Skeletal muscle tissue (tissue), 5 donors: ENCODE measurements around the gene C16orf95. TPM values are rescaled to one million over a fixed set of nuclear protein-coding genes. Genes with fewer than 3 reads are reported as not detected.
"Not testable (repeated sequence)": the region's sequence is repeated elsewhere in the genome, so short reads cannot be mapped to it uniquely, and the experiment has no call there.

Experiments
- H3K27ac ChIP-seq: one replicate; pipeline ENCODE4 v1.7.0; 2013; ENCODE audit warnings: mild to moderate bottlenecking, low read depth, low read length, inconsistent platforms
- H3K27me3 ChIP-seq, 3 donors: one replicate each; pipeline ENCODE4 v1.7.0; 2013; ENCODE audit warnings: low read length in 3 of 3; ENCODE audit not compliant: control insufficient read depth in 3 of 3, insufficient read depth in 3 of 3
- H3K36me3 ChIP-seq, 3 donors: one replicate each; pipeline ENCODE4 v1.7.0; 2013; ENCODE audit warnings: low read length in 3 of 3; ENCODE audit not compliant: control insufficient read depth in 3 of 3, insufficient read depth in 3 of 3
- H3K4me1 ChIP-seq, 3 donors: one replicate each; pipeline ENCODE4 v1.7.0; 2013; ENCODE audit warnings: low read length in 3 of 3, mild to moderate bottlenecking in 3 of 3; ENCODE audit not compliant: control insufficient read depth in 3 of 3, insufficient read depth in 3 of 3
- H3K4me3 ChIP-seq, 3 donors: one replicate each; pipeline ENCODE4 v1.7.0; 2013; ENCODE audit warnings: low read length in 3 of 3
- H3K9ac ChIP-seq, 3 donors: one replicate each; pipeline ENCODE4 v1.7.0; 2013; ENCODE audit warnings: low read length in 3 of 3, mild to moderate bottlenecking in 3 of 3, moderate library complexity in 2 of 3, low read depth in 1 of 3
- H3K9me3 ChIP-seq, 3 donors: one replicate each; pipeline ENCODE4 v1.7.0; 2013; ENCODE audit warnings: low read length in 3 of 3; ENCODE audit not compliant: control insufficient read depth in 3 of 3
- small RNA-seq: library from RNA; depleted of rRNA; stranded (forward); fragments of <200 nt; gene quantifications from one replicate; pipeline ENCODE3, GENCODE V24; 2014
- total RNA-seq: library from RNA; depleted of rRNA; stranded (reverse); fragments of >200 nt; gene quantifications from one replicate; pipeline ENCODE4 v1.2.3, GENCODE V29; 2014
- donor health status: Osteomylitis.

C16orf95 gene
- total RNA-seq, 1 donor from 2014 or later, result 2.6 TPM

DNA sequence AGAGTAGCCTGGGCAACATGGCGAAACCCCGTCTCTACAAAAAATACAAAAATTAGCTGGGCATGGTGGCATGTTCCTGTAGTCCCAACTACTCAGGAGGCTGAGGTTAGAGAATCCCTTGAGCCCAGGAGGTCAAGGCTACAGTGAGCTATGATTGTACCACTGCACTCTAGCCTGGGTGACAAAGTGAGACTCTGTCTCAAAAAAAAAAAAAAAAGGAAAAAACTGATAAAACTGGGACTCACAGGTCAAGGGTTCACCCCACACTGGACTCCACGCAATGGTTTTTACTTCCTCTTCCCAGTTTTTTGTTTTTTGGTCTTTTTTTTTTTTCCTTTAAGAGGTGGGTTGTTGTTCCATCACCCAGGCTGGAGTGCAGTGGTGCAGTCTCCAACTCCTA, 58.5 kb downstream of the C16orf95 start:
- not testable (repeated sequence) for H3K36me3 ChIP-seq, H3K27ac ChIP-seq, H3K9me3 ChIP-seq, H3K4me1 ChIP-seq, H3K9ac ChIP-seq, H3K27me3 ChIP-seq, H3K4me3 ChIP-seq

DNA sequence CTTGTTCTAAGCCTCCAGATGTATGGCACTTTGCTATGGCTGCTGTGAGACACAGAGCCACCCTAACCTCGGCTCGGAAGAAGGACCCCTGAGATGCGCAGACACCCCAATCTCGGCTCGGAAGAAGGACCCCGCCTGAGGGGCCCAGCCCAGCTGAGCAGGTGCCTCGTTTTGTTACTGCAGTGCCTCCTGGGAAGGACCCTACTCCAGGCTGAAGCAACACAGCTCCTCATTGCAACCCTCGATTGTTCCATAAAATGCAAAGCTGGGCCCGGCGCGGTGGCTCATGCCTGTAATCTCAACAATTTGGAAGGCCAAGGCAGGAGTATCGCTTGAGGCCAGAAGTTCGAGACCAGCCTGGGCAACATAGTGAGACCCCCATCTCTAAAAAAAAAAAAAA, 61.3 kb downstream of the C16orf95 start:
- H3K36me3 ChIP-seq, result no peaks in the 10 kb centered on the region
- H3K9ac ChIP-seq, result no peak overlapping the region
- no peak overlapping the region for H3K4me3 ChIP-seq
- no peak overlapping the region for H3K27ac ChIP-seq
- no peaks in the 10 kb centered on the region for H3K27me3 ChIP-seq
- H3K4me1 ChIP-seq, result no peaks in the 10 kb centered on the region
- H3K9me3 ChIP-seq, result no peaks in the 10 kb centered on the region

GRCh38 chr16:87254734-87255133, 62.5 kb downstream of the C16orf95 start:
- Histone ChIP-seq H3K4me1 (no peaks in the 10 kb centered on the region), H3K4me3 (no peak overlapping the region), H3K36me3 (no peaks in the 10 kb centered on the region), H3K27ac (no peak overlapping the region), H3K9ac (no peak overlapping the region), H3K27me3 (no peaks in the 10 kb centered on the region), H3K9me3 (no peaks in the 10 kb centered on the region)

GRCh38 chr16:87254296-87254695, 62.9 kb downstream of the C16orf95 start:
- no peaks in the 10 kb centered on the region for H3K27me3 ChIP-seq
- H3K9me3 ChIP-seq, result no peaks in the 10 kb centered on the region
- H3K36me3 ChIP-seq, result no peaks in the 10 kb centered on the region
- H3K9ac ChIP-seq, result no peak overlapping the region
- no peak overlapping the region for H3K4me3 ChIP-seq
- H3K27ac ChIP-seq, result no peak overlapping the region
- no peaks in the 10 kb centered on the region for H3K4me1 ChIP-seq

DNA sequence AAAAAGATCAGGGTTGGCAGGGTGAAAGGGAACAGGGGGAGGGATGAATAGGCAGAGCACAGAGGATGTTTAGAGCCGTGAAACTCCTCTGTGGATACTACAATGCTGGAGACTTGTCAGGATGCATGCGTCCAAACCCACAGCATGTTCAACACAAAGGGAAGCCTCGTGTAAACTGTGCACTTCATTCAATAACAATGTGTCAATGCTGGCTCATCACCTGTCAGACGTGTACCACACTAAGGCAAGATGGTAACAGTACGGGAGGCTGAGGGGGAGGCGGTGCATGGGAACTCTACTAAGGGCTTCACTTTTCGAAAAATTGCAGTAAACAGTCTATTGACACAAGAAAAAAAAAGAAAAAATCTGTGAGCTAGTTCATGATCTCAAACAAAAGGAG, 63.7 kb downstream of the C16orf95 start:
- Histone ChIP-seq H3K4me1 (no peaks in the 10 kb centered on the region), H3K9ac (no peak overlapping the region), H3K36me3 (no peaks in the 10 kb centered on the region), H3K27me3 (no peaks in the 10 kb centered on the region), H3K27ac (no peak overlapping the region), H3K9me3 (no peaks in the 10 kb centered on the region), H3K4me3 (no peak overlapping the region)

Small RNA genes lying within 50 kb of the gene (small RNA-seq; reads per million reads assigned to genes)
- gene AC010531.2, result not detected

Other genes with a start within 250 kb of the C16orf95 start
- gene FBXO31, start 66.4 kb upstream of the C16orf95 start, total RNA-seq, result 26.6 TPM
- 20.9 TPM for gene MAP1LC3B, start 74.9 kb upstream of the C16orf95 start, total RNA-seq
- 11.5 TPM for gene ZCCHC14, start 175.6 kb upstream of the C16orf95 start, total RNA-seq